ENCODE data around the gene C9. TPM values are rescaled to one million over a fixed set of nuclear protein-coding genes. Genes with fewer than 3 reads are reported as not detected.
A peak's percentile ranks its signal among the peaks of the same experiment; 100 is the strongest.
"Not testable (repeated sequence)": the region's sequence is repeated elsewhere in the genome, so short reads cannot be mapped to it uniquely, and the experiment has no call there.

Gene C9
- total and polyA plus RNA-seq, 8 donors: 0.58 TPM; not detected in 7

- no peak for TF ChIP-seq CTCF (IDR thresholded peaks at IDR 0.05)
- ATAC-seq (no peak), DNase-seq (no peak)
- peaks cover 0 to 2% of the 10 kb centered on the region in 2 donors for H3K9me3 ChIP-seq
- no peak overlapping the region for H3K4me3 ChIP-seq
- intact Hi-C loops (cut with DNase I): loop anchor here in 1 of 2 donors (10.0 kb wide), 1 partner anchor 68 kb away; the partner anchor contains the start of gene FYB1
- H3K36me3 ChIP-seq: no peaks in the 10 kb centered on the region
- H3K27ac ChIP-seq: no peak overlapping the region
- no peaks in the 10 kb centered on the region for H3K27me3 ChIP-seq
- H3K4me1 ChIP-seq: peaks cover 0 to 13% of the 10 kb centered on the region in 2 donors
Measured at GRCh38 chr5:39282561-39282960, 81.7 kb downstream of the C9 start.

GRCh38 chr5:39275865-39276264 lies 88.4 kb downstream of the C9 start:
- ATAC-seq; H3K9me3 ChIP-seq; DNase-seq; H3K4me3 ChIP-seq; H3K27me3 ChIP-seq; H3K27ac ChIP-seq; H3K36me3 ChIP-seq; intact Hi-C loops (cut with DNase I): not testable (repeated sequence)
- H3K4me1 ChIP-seq: peaks cover 0 to 37% of the 10 kb centered on the region in 2 donors

- Histone ChIP-seq H3K27me3 (no peaks in the 10 kb centered on the region), H3K36me3 (no peaks in the 10 kb centered on the region), H3K9me3 (no peaks in the 10 kb centered on the region), H3K4me3 (peak overlapping the region in 1 of 2 donors; percentile 27), H3K27ac (peak overlapping the region; percentile 61 to 96), H3K4me1 (peaks cover 0 to 44% of the 10 kb centered on the region in 2 donors)
- intact Hi-C loops (cut with DNase I): no loop called here
- DNase-seq: no peak
- peak; percentile 57 for ATAC-seq
- no peak for TF ChIP-seq CTCF (IDR thresholded peaks at IDR 0.05)
Measured at GRCh38 chr5:39274398-39275085, 89.8 kb downstream of the C9 start.

GRCh38 chr5:39273314-39273954 lies 90.9 kb downstream of the C9 start:
- no peak for TF ChIP-seq CTCF (IDR thresholded peaks at IDR 0.05)
- H3K27ac ChIP-seq: peak overlapping the region; percentile 61 to 96
- intact Hi-C loops (cut with DNase I): no loop called here
- DNase-seq (no peak), ATAC-seq (no peak)
- H3K27me3 ChIP-seq: no peaks in the 10 kb centered on the region
- peak overlapping the region; percentile 2 to 27 for H3K4me3 ChIP-seq
- no peaks in the 10 kb centered on the region for H3K9me3 ChIP-seq
- peaks cover 0 to 55% of the 10 kb centered on the region in 2 donors for H3K4me1 ChIP-seq
- no peaks in the 10 kb centered on the region for H3K36me3 ChIP-seq

- H3K27me3 ChIP-seq; H3K9me3 ChIP-seq; intact Hi-C loops (cut with DNase I); H3K36me3 ChIP-seq; ATAC-seq: not testable (repeated sequence)
- DNase-seq: peak in 1 of 4 donors; percentile 63
- Histone ChIP-seq H3K27ac (peak overlapping the region in 1 of 2 donors; percentile 96), H3K4me1 (peaks cover 0 to 61% of the 10 kb centered on the region in 2 donors), H3K4me3 (peak overlapping the region in 1 of 2 donors; percentile 27)
Measured at GRCh38 chr5:39272869-39273231, 91.4 kb downstream of the C9 start.

- DNase-seq (no peak), ATAC-seq (peak; percentile 57)
- intact Hi-C loops (cut with DNase I): no loop called here
- Histone ChIP-seq H3K27me3 (no peaks in the 10 kb centered on the region), H3K27ac (peak overlapping the region; percentile 13 to 96), H3K4me3 (peak overlapping the region in 1 of 2 donors; percentile 20), H3K9me3 (no peaks in the 10 kb centered on the region), H3K36me3 (no peaks in the 10 kb centered on the region), H3K4me1 (peaks cover 0 to 80% of the 10 kb centered on the region in 2 donors)
- no peak for TF ChIP-seq CTCF (IDR thresholded peaks at IDR 0.05)
Measured at GRCh38 chr5:39270225-39270848, 94.0 kb downstream of the C9 start.

Measured in left lung (tissue), 10 donors.